GM20000 (cell line): ENCODE measurements around the gene PGGHG.

Source experiments
- DNase-seq: peaks from one replicate; pipeline ENCODE4 v3.0.0; 2012; ENCODE audit warnings: low spot score
- TF ChIP-seq, protein P1 (sequence below): IDR thresholded peaks from 2 replicates; pipeline ENCODE4 v1.5.1; 2012; ENCODE audit warnings: mild to moderate bottlenecking, control low read depth; ENCODE audit errors: extremely low read depth, missing control alignments

PGGHG gene

GRCh38 chr11:344836-345578 is 56.1 kb downstream of the PGGHG start:
- TF ChIP-seq, protein P1, sequence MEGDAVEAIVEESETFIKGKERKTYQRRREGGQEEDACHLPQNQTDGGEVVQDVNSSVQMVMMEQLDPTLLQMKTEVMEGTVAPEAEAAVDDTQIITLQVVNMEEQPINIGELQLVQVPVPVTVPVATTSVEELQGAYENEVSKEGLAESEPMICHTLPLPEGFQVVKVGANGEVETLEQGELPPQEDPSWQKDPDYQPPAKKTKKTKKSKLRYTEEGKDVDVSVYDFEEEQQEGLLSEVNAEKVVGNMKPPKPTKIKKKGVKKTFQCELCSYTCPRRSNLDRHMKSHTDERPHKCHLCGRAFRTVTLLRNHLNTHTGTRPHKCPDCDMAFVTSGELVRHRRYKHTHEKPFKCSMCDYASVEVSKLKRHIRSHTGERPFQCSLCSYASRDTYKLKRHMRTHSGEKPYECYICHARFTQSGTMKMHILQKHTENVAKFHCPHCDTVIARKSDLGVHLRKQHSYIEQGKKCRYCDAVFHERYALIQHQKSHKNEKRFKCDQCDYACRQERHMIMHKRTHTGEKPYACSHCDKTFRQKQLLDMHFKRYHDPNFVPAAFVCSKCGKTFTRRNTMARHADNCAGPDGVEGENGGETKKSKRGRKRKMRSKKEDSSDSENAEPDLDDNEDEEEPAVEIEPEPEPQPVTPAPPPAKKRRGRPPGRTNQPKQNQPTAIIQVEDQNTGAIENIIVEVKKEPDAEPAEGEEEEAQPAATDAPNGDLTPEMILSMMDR: no peak
- DNase-seq: no peak
